Activated CD8-positive, alpha-beta memory T cell treated with anti-CD3 and anti-CD28 coated beads, Interleukin-2, amount 10 ng/mL, durations not matched to agents 7 days and 5 days (primary cell): ENCODE data around the gene AKAIN1. TPM values are rescaled to one million over a fixed set of nuclear protein-coding genes. Genes with fewer than 3 reads are reported as not detected.

ENCODE experiments used
- ATAC-seq: fragments of 150-1000 bp; cut with Tn5 transposase; one replicate; pipeline ENCODE4 v1.10.0; 2021; ENCODE audit warnings: moderate library complexity
- CTCF ChIA-PET: fragments of 350-600 bp; sonication (Branson Sonifier 250); formaldehyde crosslinking; loops from one replicate; lab custom pipeline; 2021; ENCODE audit warnings: antibody characterized with exemption; lab: Charles Lee
- DNase-seq: peaks from one replicate; pipeline ENCODE4 v3.0.0-alpha.2; 2020
- H3K27ac Mint-ChIP-seq: one replicate; pipeline ENCODE4 v1.8.0; 2021; ENCODE audit warnings: mild to moderate bottlenecking, mixed read lengths
- H3K27me3 Mint-ChIP-seq: one replicate; pipeline ENCODE4 v1.8.0; 2021; ENCODE audit warnings: mixed read lengths
- H3K36me3 Mint-ChIP-seq: one replicate; pipeline ENCODE4 v1.8.0; 2021; ENCODE audit warnings: mild to moderate bottlenecking, mixed read lengths
- H3K4me1 Mint-ChIP-seq: one replicate; pipeline ENCODE4 v1.8.0; 2021; ENCODE audit warnings: mixed read lengths
- H3K4me3 Mint-ChIP-seq: one replicate; pipeline ENCODE4 v1.8.0; 2021; ENCODE audit warnings: mild to moderate bottlenecking, moderate library complexity, mixed read lengths
- H3K9me3 Mint-ChIP-seq: one replicate; pipeline ENCODE4 v1.8.0; 2022; ENCODE audit warnings: low read depth, mixed read lengths
- total RNA-seq, 2 experiments: library from RNA; stranded (reverse); gene quantifications; one replicate each; pipeline ENCODE4 v1.2.3, GENCODE V29; 2021

Gene AKAIN1
- total RNA-seq, 2 experiments from 2014 or later, result not detected

GRCh38 chr18:5180254-5180653 is 16.8 kb downstream of the AKAIN1 start:
- H3K27ac Mint-ChIP-seq, result no peak overlapping the region
- H3K36me3 Mint-ChIP-seq, result no peaks in the 10 kb centered on the region
- no peak overlapping the region for H3K4me3 Mint-ChIP-seq
- CTCF ChIA-PET, result no interaction called here
- no peak for ATAC-seq
- no peaks in the 10 kb centered on the region for H3K9me3 Mint-ChIP-seq
- DNase-seq, result no peak
- H3K4me1 Mint-ChIP-seq, result no peaks in the 10 kb centered on the region
- no peaks in the 10 kb centered on the region for H3K27me3 Mint-ChIP-seq

GRCh38 chr18:5178519-5178918 is 18.5 kb downstream of the AKAIN1 start:
- H3K4me1 Mint-ChIP-seq, result no peaks in the 10 kb centered on the region
- H3K27ac Mint-ChIP-seq, result no peak overlapping the region
- CTCF ChIA-PET, result no interaction called here
- DNase-seq (no peak), ATAC-seq (no peak)
- no peaks in the 10 kb centered on the region for H3K9me3 Mint-ChIP-seq
- H3K4me3 Mint-ChIP-seq, result no peak overlapping the region
- no peaks in the 10 kb centered on the region for H3K36me3 Mint-ChIP-seq
- H3K27me3 Mint-ChIP-seq, result no peaks in the 10 kb centered on the region

GRCh38 chr18:5175378-5175777 is 21.7 kb downstream of the AKAIN1 start:
- Mint-ChIP-seq H3K4me3 (no peak overlapping the region), H3K9me3 (peaks cover 3% of the 10 kb centered on the region), H3K27ac (no peak overlapping the region), H3K36me3 (no peaks in the 10 kb centered on the region), H3K4me1 (no peaks in the 10 kb centered on the region), H3K27me3 (no peaks in the 10 kb centered on the region)
- DNase-seq, result no peak
- no peak for ATAC-seq
- CTCF ChIA-PET, result no interaction called here

- peaks cover 3% of the 10 kb centered on the region for H3K9me3 Mint-ChIP-seq
- H3K27ac Mint-ChIP-seq, result no peak overlapping the region
- no peaks in the 10 kb centered on the region for H3K36me3 Mint-ChIP-seq
- H3K4me3 Mint-ChIP-seq, result no peak overlapping the region
- no peaks in the 10 kb centered on the region for H3K4me1 Mint-ChIP-seq
- ATAC-seq (no peak), DNase-seq (no peak)
- CTCF ChIA-PET, result no interaction called here
- no peaks in the 10 kb centered on the region for H3K27me3 Mint-ChIP-seq
These were observed 23.4 kb downstream of the AKAIN1 start for GRCh38 chr18:5173646-5174045.

- Mint-ChIP-seq H3K27me3 (no peaks in the 10 kb centered on the region), H3K9me3 (peaks cover 3% of the 10 kb centered on the region)
These were observed 23.8 kb downstream of the AKAIN1 start for GRCh38 chr18:5173236-5173635.

GRCh38 chr18:5167831-5168230 is 29.2 kb downstream of the AKAIN1 start:
- H3K27ac Mint-ChIP-seq, result no peak overlapping the region
- H3K4me3 Mint-ChIP-seq, result no peak overlapping the region
- CTCF ChIA-PET, result no interaction called here

More at GRCh38 chr18:5173236-5173635, 23.8 kb downstream of the AKAIN1 start:
- CTCF ChIA-PET, result no interaction called here
- no peak for DNase-seq
- no peak for ATAC-seq
- Mint-ChIP-seq H3K36me3 (no peaks in the 10 kb centered on the region), H3K27ac (no peak overlapping the region), H3K4me1 (peaks cover under 1% of the 10 kb centered on the region), H3K4me3 (no peak overlapping the region)

GRCh38 chr18:5166606-5167280 is 30.3 kb downstream of the AKAIN1 start:
- no peak for ATAC-seq
- H3K27me3 Mint-ChIP-seq, result no peaks in the 10 kb centered on the region
- H3K4me3 Mint-ChIP-seq, result no peak overlapping the region
- no peak for DNase-seq
- CTCF ChIA-PET, result no interaction called here
- H3K36me3 Mint-ChIP-seq, result no peaks in the 10 kb centered on the region
- no peak overlapping the region for H3K27ac Mint-ChIP-seq
- peaks cover 8% of the 10 kb centered on the region for H3K4me1 Mint-ChIP-seq
- H3K9me3 Mint-ChIP-seq, result peaks cover 2% of the 10 kb centered on the region

More at GRCh38 chr18:5167831-5168230, 29.2 kb downstream of the AKAIN1 start:
- DNase-seq (no peak), ATAC-seq (no peak)
- peaks cover 8% of the 10 kb centered on the region for H3K4me1 Mint-ChIP-seq
- H3K36me3 Mint-ChIP-seq, result no peaks in the 10 kb centered on the region
- no peaks in the 10 kb centered on the region for H3K27me3 Mint-ChIP-seq
- H3K9me3 Mint-ChIP-seq, result peaks cover 3% of the 10 kb centered on the region

- Mint-ChIP-seq H3K4me1 (peaks cover 8% of the 10 kb centered on the region), H3K27ac (no peak overlapping the region), H3K4me3 (no peak overlapping the region), H3K36me3 (no peaks in the 10 kb centered on the region), H3K27me3 (no peaks in the 10 kb centered on the region), H3K9me3 (no peaks in the 10 kb centered on the region)
- CTCF ChIA-PET, result no interaction called here
- no peak for DNase-seq
- no peak for ATAC-seq
These were observed 32.2 kb downstream of the AKAIN1 start for GRCh38 chr18:5164903-5165302.

GRCh38 chr18:5162111-5162510 is 34.9 kb downstream of the AKAIN1 start:
- Mint-ChIP-seq H3K4me3 (no peak overlapping the region), H3K27me3 (no peaks in the 10 kb centered on the region), H3K36me3 (no peaks in the 10 kb centered on the region), H3K27ac (no peak overlapping the region), H3K9me3 (no peaks in the 10 kb centered on the region), H3K4me1 (no peaks in the 10 kb centered on the region)
- ATAC-seq (no peak), DNase-seq (no peak)
- CTCF ChIA-PET, result no interaction called here

- Mint-ChIP-seq H3K9me3 (no peaks in the 10 kb centered on the region), H3K36me3 (no peaks in the 10 kb centered on the region), H3K27ac (no peak overlapping the region), H3K4me3 (no peak overlapping the region), H3K27me3 (no peaks in the 10 kb centered on the region), H3K4me1 (no peaks in the 10 kb centered on the region)
- CTCF ChIA-PET, result no interaction called here
- DNase-seq (no peak), ATAC-seq (no peak)
These were observed 38.0 kb downstream of the AKAIN1 start for GRCh38 chr18:5159080-5159479.

- ATAC-seq, result no peak
- H3K27ac Mint-ChIP-seq, result no peak overlapping the region
These were observed 38.5 kb downstream of the AKAIN1 start for GRCh38 chr18:5158587-5158986.

GRCh38 chr18:5158172-5158571 is 38.9 kb downstream of the AKAIN1 start:
- H3K27me3 Mint-ChIP-seq, result no peaks in the 10 kb centered on the region
- ATAC-seq (no peak), DNase-seq (no peak)
- no peak overlapping the region for H3K4me3 Mint-ChIP-seq
- CTCF ChIA-PET, result no interaction called here
- H3K4me1 Mint-ChIP-seq, result no peaks in the 10 kb centered on the region
- no peak overlapping the region for H3K27ac Mint-ChIP-seq
- H3K9me3 Mint-ChIP-seq, result no peaks in the 10 kb centered on the region
- H3K36me3 Mint-ChIP-seq, result no peaks in the 10 kb centered on the region

More at GRCh38 chr18:5158587-5158986, 38.5 kb downstream of the AKAIN1 start:
- Mint-ChIP-seq H3K9me3 (no peaks in the 10 kb centered on the region), H3K36me3 (no peaks in the 10 kb centered on the region), H3K27me3 (no peaks in the 10 kb centered on the region), H3K4me1 (no peaks in the 10 kb centered on the region), H3K4me3 (no peak overlapping the region)
- CTCF ChIA-PET, result no interaction called here
- no peak for DNase-seq

GRCh38 chr18:5155907-5156287 is 41.2 kb downstream of the AKAIN1 start:
- H3K36me3 Mint-ChIP-seq, result no peaks in the 10 kb centered on the region
- H3K9me3 Mint-ChIP-seq, result no peaks in the 10 kb centered on the region
- no peaks in the 10 kb centered on the region for H3K4me1 Mint-ChIP-seq
- H3K27me3 Mint-ChIP-seq, result no peaks in the 10 kb centered on the region
- H3K27ac Mint-ChIP-seq, result no peak overlapping the region
- DNase-seq (no peak), ATAC-seq (no peak)
- H3K4me3 Mint-ChIP-seq, result no peak overlapping the region
- CTCF ChIA-PET, result no interaction called here

GRCh38 chr18:5155218-5155906 is 41.7 kb downstream of the AKAIN1 start:
- H3K9me3 Mint-ChIP-seq, result no peaks in the 10 kb centered on the region
- no peaks in the 10 kb centered on the region for H3K36me3 Mint-ChIP-seq
- CTCF ChIA-PET, result no interaction called here
- ATAC-seq (no peak), DNase-seq (no peak)
- no peak overlapping the region for H3K27ac Mint-ChIP-seq
- H3K4me3 Mint-ChIP-seq, result no peak overlapping the region
- H3K4me1 Mint-ChIP-seq, result no peaks in the 10 kb centered on the region
- no peaks in the 10 kb centered on the region for H3K27me3 Mint-ChIP-seq
